Type B pancreatic cell (in vitro differentiated cells): ENCODE measurements around the gene CCNG1. TPM values are rescaled to one million over a fixed set of nuclear protein-coding genes. Genes with fewer than 3 reads are reported as not detected.
A peak's percentile ranks its signal among the peaks of the same experiment; 100 is the strongest.
"Not testable (repeated sequence)": the region's sequence is repeated elsewhere in the genome, so short reads cannot be mapped to it uniquely, and the experiment has no call there.

Experiments used
- DNase-seq: peaks from one replicate; pipeline ENCODE4 v3.0.0; 2021; ENCODE audit warnings: mixed read lengths; ENCODE audit not compliant: unreplicated experiment; ENCODE audit errors: extremely low spot score
- H3K27ac Mint-ChIP-seq: 2 replicates; pipeline ENCODE4 v1.8.0; 2021; ENCODE audit warnings: mild to moderate bottlenecking, mixed read lengths
- H3K27me3 Mint-ChIP-seq: 2 replicates; pipeline ENCODE4 v1.8.0; 2021; ENCODE audit warnings: mixed read lengths
- H3K36me3 Mint-ChIP-seq: 2 replicates; pipeline ENCODE4 v1.8.0; 2021; ENCODE audit warnings: mixed read lengths
- H3K4me1 Mint-ChIP-seq: one replicate; pipeline ENCODE4 v1.8.0; 2021; ENCODE audit warnings: mixed read lengths; ENCODE audit not compliant: unreplicated experiment
- H3K4me3 Mint-ChIP-seq: 2 replicates; pipeline ENCODE4 v1.8.0; 2021; ENCODE audit warnings: mild to moderate bottlenecking, mixed read lengths
- H3K9me3 Mint-ChIP-seq: 2 replicates; pipeline ENCODE4 v1.8.0; 2021; ENCODE audit warnings: mixed read lengths
- CTCF ChIP-seq: fragments of 200-600 bp; sonication (generic); conservative IDR thresholded peaks from 2 replicates; pipeline ENCODE4 v1.5.0; 2021; ENCODE audit warnings: antibody characterized with exemption, mild to moderate bottlenecking
- total RNA-seq: library from RNA; stranded (reverse); gene quantifications from 2 replicates; pipeline ENCODE4 v1.2.1, GENCODE V29; 2021; ENCODE audit warnings: low replicate concordance

Gene CCNG1
- total RNA-seq, 1 donor from 2014 or later: 214 TPM

DNA sequence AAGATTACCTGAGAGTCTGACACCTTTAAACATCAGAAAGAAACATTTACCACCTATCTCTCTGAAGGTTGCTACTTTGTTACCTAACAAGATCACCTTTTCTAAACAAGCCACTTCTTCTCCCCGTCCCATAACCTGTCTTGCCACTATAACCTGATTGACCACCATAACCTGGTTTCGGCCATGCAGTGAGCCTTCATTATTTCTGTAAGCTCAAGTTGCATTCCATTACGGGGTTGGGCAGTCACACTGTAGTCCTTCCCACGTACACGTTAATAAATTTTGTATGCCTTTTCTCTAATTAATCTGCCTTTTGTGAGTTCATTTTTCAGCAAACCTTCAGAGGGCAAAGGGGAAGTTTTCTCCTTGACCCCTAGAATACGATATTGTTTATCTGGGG, 28.0 kb upstream of the CCNG1 start:
- no peak for DNase-seq
- H3K4me1 Mint-ChIP-seq: peaks cover 20% of the 10 kb centered on the region
- H3K27ac Mint-ChIP-seq: peak overlapping the region; percentile 97
- H3K4me3 Mint-ChIP-seq: peak overlapping the region; percentile 56
- H3K36me3 Mint-ChIP-seq: no peaks in the 10 kb centered on the region
- H3K27me3 Mint-ChIP-seq: peaks cover 5% of the 10 kb centered on the region
- no peaks in the 10 kb centered on the region for H3K9me3 Mint-ChIP-seq
- TF ChIP-seq CTCF: no peak

DNA sequence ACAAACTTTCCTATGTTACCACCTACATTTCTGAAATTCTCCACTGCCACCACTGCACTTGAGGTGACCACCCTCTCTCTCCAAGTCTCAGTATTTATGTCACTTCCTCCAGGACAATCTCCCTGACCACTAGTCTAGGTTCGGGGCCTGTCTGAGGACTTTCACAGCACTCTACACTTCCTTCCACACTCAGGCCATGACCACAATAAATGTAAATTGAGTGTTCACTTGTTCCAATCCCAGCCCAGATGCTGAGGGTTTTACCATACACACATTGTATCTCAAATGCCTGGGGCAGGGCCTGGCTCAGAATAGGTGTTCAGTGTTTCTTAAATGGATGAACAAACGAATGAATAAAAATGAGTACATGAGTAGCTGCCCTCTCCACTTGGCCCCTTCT, 26.9 kb upstream of the CCNG1 start:
- peaks cover 13% of the 10 kb centered on the region for H3K27me3 Mint-ChIP-seq
- H3K27ac Mint-ChIP-seq: peak overlapping the region; percentile 97
- no peaks in the 10 kb centered on the region for H3K9me3 Mint-ChIP-seq
- no peak overlapping the region for H3K4me3 Mint-ChIP-seq
- no peak for DNase-seq
- H3K4me1 Mint-ChIP-seq: peaks cover 14% of the 10 kb centered on the region
- no peak for TF ChIP-seq CTCF
- no peaks in the 10 kb centered on the region for H3K36me3 Mint-ChIP-seq

- not testable (repeated sequence) for H3K4me1 Mint-ChIP-seq, H3K36me3 Mint-ChIP-seq, DNase-seq, H3K27ac Mint-ChIP-seq, H3K9me3 Mint-ChIP-seq
- H3K27me3 Mint-ChIP-seq: peaks cover 23% of the 10 kb centered on the region
- H3K4me3 Mint-ChIP-seq: peak overlapping the region; percentile 63
Measured at GRCh38 chr5:163415673-163416072, 21.7 kb upstream of the CCNG1 start.

- Mint-ChIP-seq H3K27me3 (no peaks in the 10 kb centered on the region), H3K36me3 (no peaks in the 10 kb centered on the region), H3K4me3 (no peak overlapping the region), H3K9me3 (peaks cover 5% of the 10 kb centered on the region), H3K4me1 (no peaks in the 10 kb centered on the region), H3K27ac (no peak overlapping the region)
- DNase-seq: no peak
- no peak for TF ChIP-seq CTCF
Measured at GRCh38 chr5:163424836-163425235, 12.6 kb upstream of the CCNG1 start.

GRCh38 chr5:163426128-163426527, 11.3 kb upstream of the CCNG1 start:
- not testable (repeated sequence) for H3K4me1 Mint-ChIP-seq, H3K9me3 Mint-ChIP-seq, DNase-seq, H3K4me3 Mint-ChIP-seq, H3K36me3 Mint-ChIP-seq, H3K27ac Mint-ChIP-seq, H3K27me3 Mint-ChIP-seq

DNA sequence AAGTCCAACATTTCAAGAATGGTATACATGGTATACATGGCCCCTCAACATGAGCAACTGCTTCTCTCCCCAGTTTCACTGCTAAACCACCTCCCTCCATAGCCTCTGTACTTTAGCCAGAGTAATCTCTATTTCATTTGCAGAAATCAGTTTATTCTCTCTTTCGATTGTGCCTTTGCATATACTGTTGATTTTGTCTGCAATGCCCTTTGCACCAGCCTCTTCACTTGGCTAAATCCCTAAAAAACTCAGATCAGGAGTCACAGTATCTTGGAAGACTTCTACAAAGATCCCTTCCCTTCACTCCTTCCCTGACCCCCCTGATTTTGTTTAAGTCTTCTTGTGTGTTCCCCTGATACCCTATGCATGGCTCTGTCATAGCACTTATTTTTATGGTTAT, 4.9 kb upstream of the CCNG1 start:
- Mint-ChIP-seq H3K4me3 (no peak overlapping the region), H3K4me1 (peaks cover 19% of the 10 kb centered on the region), H3K27me3 (no peaks in the 10 kb centered on the region), H3K9me3 (no peaks in the 10 kb centered on the region), H3K36me3 (no peaks in the 10 kb centered on the region), H3K27ac (no peak overlapping the region)
- no peak for DNase-seq
- no peak for TF ChIP-seq CTCF

GRCh38 chr5:163433271-163433670, 4.1 kb upstream of the CCNG1 start:
- no peak overlapping the region for H3K27ac Mint-ChIP-seq

More at GRCh38 chr5:163433271-163433670, 4.1 kb upstream of the CCNG1 start:
- DNase-seq: no peak
- no peak overlapping the region for H3K4me3 Mint-ChIP-seq
- no peak for TF ChIP-seq CTCF
- H3K4me1 Mint-ChIP-seq: peaks cover 19% of the 10 kb centered on the region
- H3K9me3 Mint-ChIP-seq: no peaks in the 10 kb centered on the region
- H3K27me3 Mint-ChIP-seq: no peaks in the 10 kb centered on the region
- peaks cover 4% of the 10 kb centered on the region for H3K36me3 Mint-ChIP-seq
